ENCODE results near the gene HDAC4. TPM values are rescaled to one million over a fixed set of nuclear protein-coding genes. Genes with fewer than 3 reads are reported as not detected.

Gene HDAC4
- total RNA-seq, 1 experiment from 2014 or later = 32.0 TPM

GRCh38 chr2:239144713-239144999 is 256.2 kb downstream of the HDAC4 start:
- H4K91ac ChIP-seq (ENCODE audit: insufficient read length, low read depth, low read length) = no peak overlapping the region
- no peak overlapping the region for H4K8ac ChIP-seq (replicated peaks; ENCODE audit: insufficient read length, low read depth, low read length)
- Mint-ChIP-seq H3K4me1 (no peaks in the 10 kb centered on the region), H3K27me3 (ENCODE audit: low read depth) (no peaks in the 10 kb centered on the region), H3K27ac (no peak overlapping the region; a peak in 1 of 7 replicates), H3K9me3 (no peaks in the 10 kb centered on the region; a peak in 1 of 5 replicates), H3K36me3 (ENCODE audit: insufficient read depth in 1 of 3, low read depth in 3 of 3) (peaks cover 7 to 50% (median 38%) of the 10 kb centered on the region in 3 experiments; a peak in 6 of 7 replicates), H3K4me3 (no peak overlapping the region)
- no peak overlapping the region for H2AK5ac ChIP-seq (ENCODE audit: insufficient read length, low read length)
- H3K4me1 ChIP-seq (ENCODE audit: insufficient read depth, low read length) = no peaks in the 10 kb centered on the region
- no peak overlapping the region for H3K18ac ChIP-seq (ENCODE audit: insufficient read length, low read depth, low read length)
- no peak overlapping the region for H2BK120ac ChIP-seq (ENCODE audit: low read depth, low read length, poor library complexity, severe bottlenecking)
- no peak overlapping the region for H3K27ac ChIP-seq (ENCODE audit: insufficient read length, low read depth, low read length)
- no peak for DNase-seq
- no peak overlapping the region for H3K56ac ChIP-seq (ENCODE audit: insufficient read length, low read depth, low read length)
- no peak overlapping the region for H4K5ac ChIP-seq (ENCODE audit: insufficient read length, low read depth, low read length)
- H3K79me1 ChIP-seq (ENCODE audit: insufficient read depth, low read depth, low read length, poor library complexity, severe bottlenecking) = no peaks in the 10 kb centered on the region
- H3K9me3 ChIP-seq (ENCODE audit: control insufficient read depth, low read depth, low read length) = no peaks in the 10 kb centered on the region
- no peak overlapping the region for H2BK5ac ChIP-seq (ENCODE audit: insufficient read length, low read length)
- WGBS (ENCODE audit: extremely low coverage, insufficient read length, low lambda C conversion rate) = no CpG with 5 or more reads among the region's 5 CpGs
- no peaks in the 10 kb centered on the region for H3K79me2 ChIP-seq (ENCODE audit: insufficient read depth, low read length)
- no peak overlapping the region for H3T11ph ChIP-seq (ENCODE audit: low read length)
- no peak overlapping the region for H2BK12ac ChIP-seq (ENCODE audit: insufficient read length, low read depth, low read length)
- no peaks in the 10 kb centered on the region for H3K23me2 ChIP-seq (ENCODE audit: insufficient read length, low read depth, low read length, poor library complexity, severe bottlenecking)
- no peak overlapping the region for H2BK15ac ChIP-seq (ENCODE audit: low read depth, low read length)
- no peak overlapping the region for H2BK20ac ChIP-seq (ENCODE audit: low read depth, low read length, poor library complexity, severe bottlenecking)
- H2AFZ ChIP-seq (ENCODE audit: low read length) = no peak overlapping the region
- no peak overlapping the region for H3K9ac ChIP-seq (ENCODE audit: extremely low read depth, insufficient read length, low read length)
- H3K23ac ChIP-seq (ENCODE audit: insufficient read length, low read depth, low read length) = no peak overlapping the region
- H3K14ac ChIP-seq (ENCODE audit: insufficient read depth, low read length) = no peak overlapping the region
- H3K4ac ChIP-seq (ENCODE audit: low read depth, low read length) = no peak overlapping the region
- H4K20me1 ChIP-seq (ENCODE audit: control insufficient read depth, insufficient read depth, insufficient read length) = no peaks in the 10 kb centered on the region
- H3K27me3 ChIP-seq (ENCODE audit: insufficient read depth, low read length) = no peaks in the 10 kb centered on the region
- no peak overlapping the region for H3K4me2 ChIP-seq (ENCODE audit: insufficient read depth, insufficient read length, low read length)
- no peak for TF ChIP-seq CTCF (conservative IDR thresholded peaks at IDR 0.05)
